ENCODE data around the gene C13orf46.
"Not testable (repeated sequence)": the region's sequence is repeated elsewhere in the genome, so short reads cannot be mapped to it uniquely, and the experiment has no call there.

The C13orf46 gene

GRCh38 chr13:113973218-113974164 is at the start of gene C13orf46:
C13orf46 (minus strand) TSS chr13:113974076; CDS start chr13:113973997, 79 bp downstream.
- DNase-seq: peak; percentile 9

- no peak for DNase-seq
These were observed 49.0 kb upstream of the C13orf46 start for GRCh38 chr13:114022876-114023275.

GRCh38 chr13:114022309-114022669 is 48.4 kb upstream of the C13orf46 start:
- no peak for DNase-seq

GRCh38 chr13:114021464-114022308 is 47.8 kb upstream of the C13orf46 start:
- no peak for DNase-seq

GRCh38 chr13:114020750-114021463 is 47.0 kb upstream of the C13orf46 start:
- DNase-seq: no peak

GRCh38 chr13:114020134-114020533 is 46.3 kb upstream of the C13orf46 start:
- DNase-seq: not testable (repeated sequence)

GRCh38 chr13:114019367-114019766 is 45.5 kb upstream of the C13orf46 start:
- peak; percentile 46 for DNase-seq

- DNase-seq: no peak
These were observed 44.7 kb upstream of the C13orf46 start for GRCh38 chr13:114018461-114019055.

- DNase-seq: no peak
These were observed 44.1 kb upstream of the C13orf46 start for GRCh38 chr13:114017966-114018365.

GRCh38 chr13:114017028-114017630 is 43.3 kb upstream of the C13orf46 start:
- no peak for DNase-seq

GRCh38 chr13:114016321-114017027 is 42.6 kb upstream of the C13orf46 start:
- DNase-seq: no peak

GRCh38 chr13:114015969-114016295 is 42.1 kb upstream of the C13orf46 start:
- no peak for DNase-seq

- no peak for DNase-seq
These were observed 41.5 kb upstream of the C13orf46 start for GRCh38 chr13:114015111-114015968.

- DNase-seq: no peak
These were observed 40.2 kb upstream of the C13orf46 start for GRCh38 chr13:114013952-114014629.

GRCh38 chr13:114013336-114013735 is 39.5 kb upstream of the C13orf46 start:
- no peak for DNase-seq

GRCh38 chr13:114012921-114013320 is 39.0 kb upstream of the C13orf46 start:
- no peak for DNase-seq

GRCh38 chr13:114012141-114012540 is 38.3 kb upstream of the C13orf46 start:
- no peak for DNase-seq

- DNase-seq: no peak
These were observed 37.4 kb upstream of the C13orf46 start for GRCh38 chr13:114011226-114011625.

- DNase-seq: no peak
These were observed 36.7 kb upstream of the C13orf46 start for GRCh38 chr13:114010401-114011101.

Data from CD4-positive, alpha-beta T cell treated with Interleukin-15 for 1 hour (primary cell).